MCF 10A (cell line): ENCODE results near the gene LNX1. TPM values are rescaled to one million over a fixed set of nuclear protein-coding genes. Genes with fewer than 3 reads are reported as not detected.
A peak's percentile ranks its signal among the peaks of the same experiment; 100 is the strongest.

ENCODE experiments used
- BruUV-seq: library from RNA; stranded (reverse); fragments of 400-500 nt; replicated peaks from 2 replicates; lab custom pipeline; 2021; lab: Mats Ljungman, UMichigan
- CTCF ChIA-PET: fragments of 300-600 bp; sonication (Branson Sonifier 250); formaldehyde crosslinking; extraction: SDS; loops from one replicate; lab custom pipeline; 2021; ENCODE audit warnings: antibody characterized with exemption, inconsistent platforms; lab: Yijun Ruan, JAX
- POLR2A ChIA-PET: fragments of 300-600, 350-650 bp; sonication (Branson Sonifier 250); formaldehyde crosslinking; extraction: SDS; loops from one replicate; lab custom pipeline; 2020; ENCODE audit warnings: antibody characterized with exemption, inconsistent platforms; lab: Yijun Ruan, JAX
- DNase-seq: peaks from one replicate; pipeline ENCODE4 v3.0.0-alpha.2; 2018; ENCODE audit not compliant: unreplicated experiment
- H3K27ac Mint-ChIP-seq: one replicate; pipeline ENCODE4 v1.8.0; 2022; ENCODE audit warnings: mild to moderate bottlenecking, low read depth, mixed read lengths; ENCODE audit not compliant: unreplicated experiment
- H3K27me3 Mint-ChIP-seq: one replicate; pipeline ENCODE4 v1.8.0; 2022; ENCODE audit warnings: mixed read lengths; ENCODE audit not compliant: insufficient read depth, unreplicated experiment
- H3K36me3 Mint-ChIP-seq: one replicate; pipeline ENCODE4 v1.8.0; 2022; ENCODE audit warnings: mild to moderate bottlenecking, moderate library complexity, mixed read lengths; ENCODE audit not compliant: insufficient read depth, unreplicated experiment
- H3K4me1 Mint-ChIP-seq: one replicate; pipeline ENCODE4 v1.8.0; 2022; ENCODE audit warnings: mixed read lengths; ENCODE audit not compliant: insufficient read depth, unreplicated experiment
- H3K4me3 Mint-ChIP-seq: one replicate; pipeline ENCODE4 v1.8.0; 2022; ENCODE audit warnings: mild to moderate bottlenecking, moderate library complexity, mixed read lengths; ENCODE audit not compliant: unreplicated experiment
- H3K9me3 Mint-ChIP-seq: one replicate; pipeline ENCODE4 v1.8.0; 2022; ENCODE audit warnings: mixed read lengths; ENCODE audit not compliant: unreplicated experiment
- intact Hi-C: fragments of 100-400 bp; cut with micrococcal nuclease; formaldehyde crosslinking; loops from 2 replicates; pipeline ENCODE4 v1.14.1; 2022
- total RNA-seq: library from RNA; stranded (reverse); gene quantifications from 2 replicates; pipeline ENCODE4 v1.2.3, GENCODE V29; 2022
- TF ChIP-seq, protein P1 (sequence below): fragments of 200-600 bp; IDR thresholded peaks from one replicate; pipeline ENCODE4 v1.8.0; 2022; ENCODE audit warnings: antibody characterized with exemption, mild to moderate bottlenecking; ENCODE audit not compliant: unreplicated experiment

The LNX1 gene
- total RNA-seq, 1 experiment from 2014 or later: not detected

- CTCF ChIA-PET: interaction anchor here (0.5 to 1.7 kb wide), 4 partner anchors 36 to 69 kb away, joined by 3 to 6 read pairs (median 3); no protein-coding TSS in a partner anchor
- Mint-ChIP-seq H3K9me3 (no peaks in the 10 kb centered on the region), H3K4me3 (no peak overlapping the region), H3K36me3 (no peaks in the 10 kb centered on the region), H3K27ac (peak overlapping the region; percentile 49), H3K4me1 (peaks cover 11% of the 10 kb centered on the region), H3K27me3 (no peaks in the 10 kb centered on the region)
- BruUV-seq: no TSS peak
- TF ChIP-seq, protein P1, sequence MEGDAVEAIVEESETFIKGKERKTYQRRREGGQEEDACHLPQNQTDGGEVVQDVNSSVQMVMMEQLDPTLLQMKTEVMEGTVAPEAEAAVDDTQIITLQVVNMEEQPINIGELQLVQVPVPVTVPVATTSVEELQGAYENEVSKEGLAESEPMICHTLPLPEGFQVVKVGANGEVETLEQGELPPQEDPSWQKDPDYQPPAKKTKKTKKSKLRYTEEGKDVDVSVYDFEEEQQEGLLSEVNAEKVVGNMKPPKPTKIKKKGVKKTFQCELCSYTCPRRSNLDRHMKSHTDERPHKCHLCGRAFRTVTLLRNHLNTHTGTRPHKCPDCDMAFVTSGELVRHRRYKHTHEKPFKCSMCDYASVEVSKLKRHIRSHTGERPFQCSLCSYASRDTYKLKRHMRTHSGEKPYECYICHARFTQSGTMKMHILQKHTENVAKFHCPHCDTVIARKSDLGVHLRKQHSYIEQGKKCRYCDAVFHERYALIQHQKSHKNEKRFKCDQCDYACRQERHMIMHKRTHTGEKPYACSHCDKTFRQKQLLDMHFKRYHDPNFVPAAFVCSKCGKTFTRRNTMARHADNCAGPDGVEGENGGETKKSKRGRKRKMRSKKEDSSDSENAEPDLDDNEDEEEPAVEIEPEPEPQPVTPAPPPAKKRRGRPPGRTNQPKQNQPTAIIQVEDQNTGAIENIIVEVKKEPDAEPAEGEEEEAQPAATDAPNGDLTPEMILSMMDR: no peak
- POLR2A ChIA-PET: no interaction called here
- DNase-seq: no peak
- intact Hi-C loops: no loop called here
Measured at GRCh38 chr4:53545942-53546581, 45.2 kb downstream of the LNX1 start.

DNA sequence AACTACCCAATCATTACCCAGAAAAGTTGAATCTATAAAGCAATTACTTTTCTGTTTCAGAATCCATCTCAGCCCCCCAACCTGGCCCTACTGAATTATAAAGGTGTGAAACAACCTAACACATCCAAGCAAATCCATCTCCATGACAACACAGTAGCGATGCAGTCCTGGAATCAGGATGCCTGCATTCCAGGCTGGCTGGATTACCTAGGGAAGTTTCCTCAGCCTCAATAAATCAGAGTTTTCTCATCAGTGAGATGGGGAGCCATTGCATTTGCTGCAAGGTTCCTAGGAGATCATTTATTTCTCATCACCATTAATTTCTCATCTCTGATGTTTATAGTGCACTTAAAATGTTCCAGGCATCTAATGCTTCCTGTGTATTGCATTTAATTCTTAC, 46.0 kb downstream of the LNX1 start:
- Mint-ChIP-seq H3K4me1 (peaks cover 11% of the 10 kb centered on the region), H3K4me3 (no peak overlapping the region), H3K27ac (no peak overlapping the region), H3K36me3 (no peaks in the 10 kb centered on the region), H3K27me3 (no peaks in the 10 kb centered on the region), H3K9me3 (no peaks in the 10 kb centered on the region)
- ChIA-PET POLR2A (interaction anchor here (0.7 kb wide), 1 partner anchor 14 kb away, joined by 4 read pairs; no protein-coding TSS in a partner anchor), CTCF (no interaction called here)
- intact Hi-C loops: no loop called here
- TF ChIP-seq, protein P1: no peak
- BruUV-seq: no TSS peak
- DNase-seq: no peak

DNA sequence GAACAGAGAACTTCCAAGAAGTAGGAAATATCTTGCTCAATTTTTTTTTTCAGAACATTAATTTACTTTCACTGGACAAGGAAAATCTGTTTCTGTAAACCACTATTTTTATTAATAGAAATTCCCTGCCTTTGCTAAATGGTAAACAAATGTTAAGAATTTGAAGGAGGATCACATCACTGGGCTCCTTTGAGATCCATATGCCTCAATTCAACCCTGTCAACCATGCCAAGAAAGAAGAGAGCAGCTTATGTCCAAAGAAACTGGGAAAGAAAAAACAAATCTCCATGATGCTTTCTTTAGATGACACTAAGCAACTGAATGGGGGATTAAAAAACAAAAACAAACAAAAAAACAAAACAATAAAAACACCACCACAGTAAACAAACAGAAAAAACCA, 47.7 kb downstream of the LNX1 start:
- TF ChIP-seq, protein P1: no peak
- Mint-ChIP-seq H3K36me3 (no peaks in the 10 kb centered on the region), H3K27me3 (no peaks in the 10 kb centered on the region), H3K4me1 (peaks cover 11% of the 10 kb centered on the region), H3K27ac (no peak overlapping the region), H3K4me3 (no peak overlapping the region), H3K9me3 (no peaks in the 10 kb centered on the region)
- POLR2A ChIA-PET: no interaction called here
- BruUV-seq: no TSS peak
- DNase-seq: no peak
- intact Hi-C loops: no loop called here
- CTCF ChIA-PET: interaction anchor here (0.7 kb wide), 1 partner anchor 145 kb away, joined by 3 read pairs; no protein-coding TSS in a partner anchor

DNA sequence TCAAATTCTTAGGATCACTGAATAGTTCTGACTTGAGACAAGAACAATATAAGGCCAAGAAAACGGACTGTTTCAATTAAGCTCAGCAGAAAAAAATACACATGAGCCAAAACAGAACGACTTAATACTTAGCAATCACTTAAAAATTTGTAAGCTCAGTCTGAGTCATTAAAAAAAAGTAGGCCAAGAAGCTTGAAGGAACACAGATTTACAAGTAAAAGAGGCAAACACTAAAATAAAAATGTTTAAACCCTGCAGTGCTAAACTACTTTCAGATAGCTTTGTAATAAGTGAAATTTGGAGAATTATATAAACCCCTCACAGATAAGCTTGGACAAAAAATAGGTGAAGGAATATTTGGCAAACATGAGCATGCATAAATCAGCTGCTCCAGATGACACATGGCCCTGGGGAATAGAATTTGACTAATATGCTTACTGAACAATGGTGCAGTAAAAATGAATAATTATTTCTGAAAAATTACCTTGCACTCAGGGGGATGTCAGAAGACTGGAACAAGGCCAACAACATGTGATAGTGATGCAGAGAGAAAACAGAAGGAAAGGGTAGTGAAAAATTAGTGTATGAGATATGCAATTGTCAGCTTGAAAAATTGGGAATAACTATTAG, 49.6 kb downstream of the LNX1 start:
- H3K36me3 Mint-ChIP-seq: no peaks in the 10 kb centered on the region
- H3K27ac Mint-ChIP-seq: peak overlapping the region; percentile 71
- TF ChIP-seq, protein P1: no peak
- peak; percentile 58 for DNase-seq
- H3K27me3 Mint-ChIP-seq: no peaks in the 10 kb centered on the region
- peak overlapping the region; percentile 1 for H3K4me3 Mint-ChIP-seq
- intact Hi-C loops: no loop called here
- CTCF ChIA-PET: interaction anchor here (0.5 to 3.0 kb wide), 5 partner anchors 10 to 674 kb away, joined by 3 to 9 read pairs (median 3); no protein-coding TSS in a partner anchor
- no peaks in the 10 kb centered on the region for H3K9me3 Mint-ChIP-seq
- H3K4me1 Mint-ChIP-seq: peaks cover 16% of the 10 kb centered on the region
- BruUV-seq: no TSS peak
- POLR2A ChIA-PET: interaction anchor here (0.6 to 1.4 kb wide), 14 partner anchors 10 to 884 kb away, joined by 3 to 8 read pairs (median 3); no protein-coding TSS in a partner anchor
